SU-DHL-6 (cell line): Measurements from ENCODE around the gene FLNA.

Experiments
- CTCF ChIP-seq: fragments of 200-600 bp; sonication (generic); IDR thresholded peaks from one replicate; pipeline ENCODE4 v1.5.1; 2017; ENCODE audit warnings: antibody characterized with exemption, mild to moderate bottlenecking, low read length, moderate library complexity; ENCODE audit not compliant: insufficient read depth, poor library complexity, severe bottlenecking
- EZH2phosphoT487 ChIP-seq: fragments of 200-600 bp; sonication (generic), shearing (Covaris generic); conservative IDR thresholded peaks from 2 replicates; pipeline ENCODE4 v1.6.1; 2018; ENCODE audit warnings: mild to moderate bottlenecking, antibody characterized with exemption, low read length, moderate library complexity, mixed read lengths

- TF ChIP-seq EZH2phosphoT487 (no peak), CTCF (no peak)
These were observed 2.3 kb upstream of the FLNA start for GRCh38 chrX:154376774-154377173.
